ENCODE data around the gene MRPL50. TPM values are rescaled to one million over a fixed set of nuclear protein-coding genes. Genes with fewer than 3 reads are reported as not detected.

MRPL50 gene
- total and polyA plus RNA-seq, 2 donors (not counting 1 experiment from before 2014, with no cell fraction given), result 11.8 to 12.2 TPM

DNA sequence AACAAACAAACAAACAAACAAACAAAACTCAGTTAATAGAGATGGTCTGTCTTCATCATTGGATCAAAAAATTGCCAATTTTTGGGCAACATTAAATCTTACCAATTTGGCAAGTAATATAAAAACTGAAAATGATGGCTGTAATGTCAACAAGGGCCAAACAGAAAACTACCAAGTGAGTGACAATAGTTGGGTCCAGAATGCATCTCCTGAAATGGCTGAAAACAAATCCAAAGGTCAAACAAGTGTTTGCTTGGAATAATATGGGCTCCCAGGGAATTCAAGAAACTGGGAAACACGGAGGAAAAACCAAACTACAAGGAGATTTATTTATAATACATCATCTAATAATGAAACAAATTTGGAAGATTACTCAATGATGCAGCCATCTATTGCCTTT lies 38.7 kb downstream of the MRPL50 start:
- TF ChIP-seq, protein P1, sequence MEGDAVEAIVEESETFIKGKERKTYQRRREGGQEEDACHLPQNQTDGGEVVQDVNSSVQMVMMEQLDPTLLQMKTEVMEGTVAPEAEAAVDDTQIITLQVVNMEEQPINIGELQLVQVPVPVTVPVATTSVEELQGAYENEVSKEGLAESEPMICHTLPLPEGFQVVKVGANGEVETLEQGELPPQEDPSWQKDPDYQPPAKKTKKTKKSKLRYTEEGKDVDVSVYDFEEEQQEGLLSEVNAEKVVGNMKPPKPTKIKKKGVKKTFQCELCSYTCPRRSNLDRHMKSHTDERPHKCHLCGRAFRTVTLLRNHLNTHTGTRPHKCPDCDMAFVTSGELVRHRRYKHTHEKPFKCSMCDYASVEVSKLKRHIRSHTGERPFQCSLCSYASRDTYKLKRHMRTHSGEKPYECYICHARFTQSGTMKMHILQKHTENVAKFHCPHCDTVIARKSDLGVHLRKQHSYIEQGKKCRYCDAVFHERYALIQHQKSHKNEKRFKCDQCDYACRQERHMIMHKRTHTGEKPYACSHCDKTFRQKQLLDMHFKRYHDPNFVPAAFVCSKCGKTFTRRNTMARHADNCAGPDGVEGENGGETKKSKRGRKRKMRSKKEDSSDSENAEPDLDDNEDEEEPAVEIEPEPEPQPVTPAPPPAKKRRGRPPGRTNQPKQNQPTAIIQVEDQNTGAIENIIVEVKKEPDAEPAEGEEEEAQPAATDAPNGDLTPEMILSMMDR (conservative IDR thresholded peaks at IDR 0.05 in 1 of 2, IDR thresholded peaks at IDR 0.05 in 1 of 2; ENCODE audit: low read depth in 1 of 2, low read length in 2 of 2), result no peak
- no peak for TF ChIP-seq EZH2 (IDR thresholded peaks at IDR 0.05; ENCODE audit: low read length, missing control alignments)
- no peaks in the 10 kb centered on the region for H3K79me2 ChIP-seq (ENCODE audit: control insufficient read depth, insufficient read depth, low read length)
- no peak overlapping the region for H3K4me2 ChIP-seq (ENCODE audit: extremely low read depth, insufficient read depth, low read length)
- H2AFZ ChIP-seq (ENCODE audit: low read length), result no peak overlapping the region
- no peaks in the 10 kb centered on the region for H3K4me1 ChIP-seq (ENCODE audit: control insufficient read depth, extremely low read depth, insufficient read depth, low read length)
- H3K9ac ChIP-seq (ENCODE audit: insufficient read depth, low read length), result no peak overlapping the region
- H3K4me3 ChIP-seq (replicated peaks in 1 of 4; ENCODE audit: control extremely low read depth in 1 of 4, insufficient read depth in 1 of 4, low read depth in 3 of 4, low read length in 4 of 4), result no peak overlapping the region
- H3K27me3 ChIP-seq (ENCODE audit: control insufficient read depth, insufficient read depth, low read length), result no peaks in the 10 kb centered on the region
- no peaks in the 10 kb centered on the region for H3K9me3 ChIP-seq (ENCODE audit: control insufficient read depth, insufficient read depth, low read depth, low read length)
- H3K36me3 ChIP-seq (ENCODE audit: control insufficient read depth, insufficient read depth, low read length), result no peaks in the 10 kb centered on the region
- no peak overlapping the region for H3K27ac ChIP-seq (ENCODE audit: insufficient read depth, low read length)
- DNase-seq (ENCODE audit: low read depth in 2 of 2), result no peak
- no peaks in the 10 kb centered on the region for H4K20me1 ChIP-seq (ENCODE audit: control insufficient read depth, extremely low read depth, insufficient read depth, low read length)

DNA sequence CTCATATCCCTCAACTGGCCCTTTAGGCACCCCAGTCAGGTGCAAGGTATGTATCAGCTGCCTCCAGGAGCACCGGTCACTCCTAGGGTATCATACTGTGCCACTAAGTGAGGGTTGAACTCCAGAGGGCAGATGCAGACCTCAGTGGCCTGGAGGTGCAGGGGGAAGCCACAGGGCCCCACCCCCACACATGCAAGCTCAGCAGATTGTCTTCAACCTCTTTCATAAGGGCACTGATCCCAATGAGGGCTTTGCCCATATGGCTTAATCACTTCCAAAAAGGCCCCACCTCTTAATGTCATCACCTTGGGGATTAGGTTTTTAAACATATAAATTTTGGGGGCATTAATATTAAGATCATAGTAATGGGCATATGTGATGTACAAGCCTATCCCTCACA lies 41.8 kb downstream of the MRPL50 start:
- Histone ChIP-seq H3K4me3 (replicated peaks in 1 of 4; ENCODE audit: control extremely low read depth in 1 of 4, insufficient read depth in 1 of 4, low read depth in 3 of 4, low read length in 4 of 4) (no peak overlapping the region), H3K4me1 (ENCODE audit: control insufficient read depth, extremely low read depth, insufficient read depth, low read length) (no peaks in the 10 kb centered on the region), H3K4me2 (ENCODE audit: extremely low read depth, insufficient read depth, low read length) (no peak overlapping the region), H2AFZ (ENCODE audit: low read length) (no peak overlapping the region), H3K79me2 (ENCODE audit: control insufficient read depth, insufficient read depth, low read length) (no peaks in the 10 kb centered on the region), H3K27ac (ENCODE audit: insufficient read depth, low read length) (no peak overlapping the region), H3K9ac (ENCODE audit: insufficient read depth, low read length) (no peak overlapping the region), H3K9me3 (ENCODE audit: control insufficient read depth, insufficient read depth, low read depth, low read length) (no peaks in the 10 kb centered on the region), H3K36me3 (ENCODE audit: control insufficient read depth, insufficient read depth, low read length) (no peaks in the 10 kb centered on the region), H4K20me1 (ENCODE audit: control insufficient read depth, extremely low read depth, insufficient read depth, low read length) (no peaks in the 10 kb centered on the region), H3K27me3 (ENCODE audit: control insufficient read depth, insufficient read depth, low read length) (no peaks in the 10 kb centered on the region)
- TF ChIP-seq EZH2 (IDR thresholded peaks at IDR 0.05; ENCODE audit: low read length, missing control alignments), result no peak
- TF ChIP-seq, protein P1 (conservative IDR thresholded peaks at IDR 0.05 in 1 of 2, IDR thresholded peaks at IDR 0.05 in 1 of 2; ENCODE audit: low read depth in 1 of 2, low read length in 2 of 2), result no peak
- DNase-seq (ENCODE audit: low read depth in 2 of 2), result no peak

DNA sequence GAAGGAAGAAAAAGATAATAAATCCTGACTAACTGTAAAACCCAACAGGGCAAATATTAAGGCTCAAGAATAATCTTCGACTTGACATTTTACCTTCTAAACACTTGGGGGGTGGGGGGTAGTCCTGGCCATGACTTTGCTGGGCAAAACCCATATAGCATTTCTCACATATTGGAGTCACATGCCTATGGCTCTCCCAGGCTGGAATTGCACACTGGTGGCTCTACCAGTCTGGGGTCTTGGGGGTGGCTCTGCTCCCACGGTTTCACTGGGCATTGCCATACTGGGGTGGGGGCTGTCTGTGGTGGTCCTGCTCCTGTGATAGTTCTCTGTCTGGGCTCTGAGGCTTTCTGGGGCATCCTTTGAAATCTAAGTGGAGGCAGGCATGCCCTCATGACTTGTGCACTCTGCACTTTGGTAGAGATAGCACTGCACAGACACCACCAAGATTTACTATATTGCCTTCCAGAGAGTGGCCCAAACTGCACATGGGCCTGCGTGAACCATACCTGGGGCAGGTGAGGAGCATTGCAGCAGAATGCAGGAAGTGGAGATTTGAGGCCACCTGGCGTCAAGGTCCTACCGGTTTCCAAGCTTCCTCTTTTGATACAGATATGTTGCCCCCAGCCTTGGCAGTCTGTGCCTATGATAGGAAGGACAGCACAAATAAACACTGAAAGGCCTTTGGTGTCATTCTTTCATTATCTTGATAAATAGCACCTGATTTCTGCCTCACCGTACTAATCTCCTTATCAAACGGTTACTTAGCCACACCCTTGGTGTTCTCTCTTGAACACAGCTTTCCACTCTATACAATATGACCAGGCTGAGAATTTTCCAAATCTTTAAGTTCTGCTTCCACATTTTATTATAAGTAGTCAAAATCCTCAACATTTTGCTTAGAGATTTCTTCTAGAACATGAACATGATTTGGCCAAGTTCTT lies 43.4 kb downstream of the MRPL50 start:
- Histone ChIP-seq H2AFZ (ENCODE audit: low read length) (no peak overlapping the region), H3K4me2 (ENCODE audit: extremely low read depth, insufficient read depth, low read length) (no peak overlapping the region), H3K9me3 (ENCODE audit: control insufficient read depth, insufficient read depth, low read depth, low read length) (no peaks in the 10 kb centered on the region), H3K4me1 (ENCODE audit: control insufficient read depth, extremely low read depth, insufficient read depth, low read length) (no peaks in the 10 kb centered on the region), H3K9ac (ENCODE audit: insufficient read depth, low read length) (no peak overlapping the region), H3K4me3 (replicated peaks in 1 of 4; ENCODE audit: control extremely low read depth in 1 of 4, insufficient read depth in 1 of 4, low read depth in 3 of 4, low read length in 4 of 4) (no peak overlapping the region), H3K27ac (ENCODE audit: insufficient read depth, low read length) (no peak overlapping the region), H3K27me3 (ENCODE audit: control insufficient read depth, insufficient read depth, low read length) (no peaks in the 10 kb centered on the region), H3K36me3 (ENCODE audit: control insufficient read depth, insufficient read depth, low read length) (no peaks in the 10 kb centered on the region), H3K79me2 (ENCODE audit: control insufficient read depth, insufficient read depth, low read length) (no peaks in the 10 kb centered on the region), H4K20me1 (ENCODE audit: control insufficient read depth, extremely low read depth, insufficient read depth, low read length) (no peaks in the 10 kb centered on the region)
- no peak for DNase-seq (ENCODE audit: low read depth in 2 of 2)
- TF ChIP-seq, protein P1 (conservative IDR thresholded peaks at IDR 0.05 in 1 of 2, IDR thresholded peaks at IDR 0.05 in 1 of 2; ENCODE audit: low read depth in 1 of 2, low read length in 2 of 2), result no peak
